ENCODE results near the gene PDE4D. TPM values are rescaled to one million over a fixed set of nuclear protein-coding genes. Genes with fewer than 3 reads are reported as not detected.

Gene PDE4D
- total RNA-seq, 2 experiments from 2014 or later, result 0.50 to 0.51 TPM

DNA sequence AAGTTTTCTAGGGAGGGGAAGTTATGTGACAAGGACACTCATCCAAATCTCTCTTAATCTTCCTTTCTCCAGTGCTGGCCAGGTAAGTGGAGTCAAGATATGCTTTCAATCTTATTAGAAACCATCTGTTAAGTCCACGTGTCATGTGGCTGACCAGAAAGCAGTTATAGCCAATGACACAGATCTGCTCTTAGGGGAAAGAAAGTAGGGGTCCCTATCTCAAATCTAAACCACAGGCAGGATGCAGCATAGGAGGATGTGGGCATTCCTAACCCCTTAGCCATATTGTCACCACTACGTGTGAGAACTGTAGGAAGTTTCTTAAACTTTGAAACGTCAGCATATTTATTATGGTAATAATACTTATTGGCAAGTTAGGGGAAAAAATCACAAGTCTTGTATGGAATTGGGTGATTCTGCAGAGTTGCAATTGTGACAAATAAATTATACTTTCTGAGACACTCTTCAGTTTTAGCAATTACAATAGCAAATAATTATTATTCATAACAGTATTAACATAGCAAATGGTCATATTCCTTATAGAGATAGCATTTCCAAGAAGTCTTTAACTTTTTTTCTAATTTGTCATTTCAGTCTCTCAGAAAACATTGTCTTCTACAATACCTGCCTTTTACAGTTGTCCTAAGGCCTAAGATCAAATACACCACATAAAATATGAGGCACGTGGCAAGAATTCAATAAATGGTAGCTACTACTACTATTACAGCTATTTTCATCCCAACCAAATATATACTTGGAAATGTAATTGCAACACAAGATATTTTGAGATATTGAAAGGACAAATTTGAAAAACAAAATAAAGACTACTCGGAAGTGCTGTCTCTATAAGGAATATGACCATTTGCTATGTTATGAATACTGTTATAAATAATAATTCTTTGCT is 236.9 kb downstream of the PDE4D start:
- no TSS peak for BruUV-seq (replicated peaks)
- no peak for DNase-seq (ENCODE audit: low spot score)
- H3K27ac ChIP-seq (ENCODE audit: low read depth, low read length, poor library complexity, severe bottlenecking), result no peak overlapping the region
- H3K79me2 ChIP-seq (ENCODE audit: insufficient read depth, low read depth, low read length), result no peaks in the 10 kb centered on the region
- no peak overlapping the region for H2AFZ ChIP-seq (ENCODE audit: low read length)
- no peaks in the 10 kb centered on the region for H4K20me1 ChIP-seq (ENCODE audit: insufficient read depth, low read length)
- no peaks in the 10 kb centered on the region for H3K9me3 ChIP-seq (ENCODE audit: low read length)
- no peaks in the 10 kb centered on the region for H3K9me2 ChIP-seq (ENCODE audit: insufficient read depth, low read length)
- POLR2A ChIA-PET, result interaction anchor here (0.6 kb wide), 1 partner anchor 242 kb away, joined by 3 read pairs; no protein-coding TSS in a partner anchor
- H3K4me1 ChIP-seq (ENCODE audit: insufficient read depth, low read length, poor library complexity, severe bottlenecking), result no peaks in the 10 kb centered on the region
- no peak overlapping the region for H3K4me3 ChIP-seq (ENCODE audit: low read depth, low read length, poor library complexity, severe bottlenecking)
- CTCF ChIA-PET (ENCODE audit: unreplicated experiment), result no interaction called here
- intact Hi-C loops (cut with micrococcal nuclease; ENCODE audit: unreplicated experiment), result no loop called here
- H3K4me2 ChIP-seq (ENCODE audit: low read length), result no peak overlapping the region
- no peaks in the 10 kb centered on the region for H3K36me3 ChIP-seq (ENCODE audit: insufficient read depth, low read length)
- TF ChIP-seq EZH2phosphoT487 (IDR thresholded peaks at IDR 0.05; ENCODE audit: borderline replicate concordance, low read depth, low read length), result no peak
- TF ChIP-seq, protein P1, sequence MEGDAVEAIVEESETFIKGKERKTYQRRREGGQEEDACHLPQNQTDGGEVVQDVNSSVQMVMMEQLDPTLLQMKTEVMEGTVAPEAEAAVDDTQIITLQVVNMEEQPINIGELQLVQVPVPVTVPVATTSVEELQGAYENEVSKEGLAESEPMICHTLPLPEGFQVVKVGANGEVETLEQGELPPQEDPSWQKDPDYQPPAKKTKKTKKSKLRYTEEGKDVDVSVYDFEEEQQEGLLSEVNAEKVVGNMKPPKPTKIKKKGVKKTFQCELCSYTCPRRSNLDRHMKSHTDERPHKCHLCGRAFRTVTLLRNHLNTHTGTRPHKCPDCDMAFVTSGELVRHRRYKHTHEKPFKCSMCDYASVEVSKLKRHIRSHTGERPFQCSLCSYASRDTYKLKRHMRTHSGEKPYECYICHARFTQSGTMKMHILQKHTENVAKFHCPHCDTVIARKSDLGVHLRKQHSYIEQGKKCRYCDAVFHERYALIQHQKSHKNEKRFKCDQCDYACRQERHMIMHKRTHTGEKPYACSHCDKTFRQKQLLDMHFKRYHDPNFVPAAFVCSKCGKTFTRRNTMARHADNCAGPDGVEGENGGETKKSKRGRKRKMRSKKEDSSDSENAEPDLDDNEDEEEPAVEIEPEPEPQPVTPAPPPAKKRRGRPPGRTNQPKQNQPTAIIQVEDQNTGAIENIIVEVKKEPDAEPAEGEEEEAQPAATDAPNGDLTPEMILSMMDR (conservative IDR thresholded peaks at IDR 0.05; ENCODE audit: low read length), result no peak

DNA sequence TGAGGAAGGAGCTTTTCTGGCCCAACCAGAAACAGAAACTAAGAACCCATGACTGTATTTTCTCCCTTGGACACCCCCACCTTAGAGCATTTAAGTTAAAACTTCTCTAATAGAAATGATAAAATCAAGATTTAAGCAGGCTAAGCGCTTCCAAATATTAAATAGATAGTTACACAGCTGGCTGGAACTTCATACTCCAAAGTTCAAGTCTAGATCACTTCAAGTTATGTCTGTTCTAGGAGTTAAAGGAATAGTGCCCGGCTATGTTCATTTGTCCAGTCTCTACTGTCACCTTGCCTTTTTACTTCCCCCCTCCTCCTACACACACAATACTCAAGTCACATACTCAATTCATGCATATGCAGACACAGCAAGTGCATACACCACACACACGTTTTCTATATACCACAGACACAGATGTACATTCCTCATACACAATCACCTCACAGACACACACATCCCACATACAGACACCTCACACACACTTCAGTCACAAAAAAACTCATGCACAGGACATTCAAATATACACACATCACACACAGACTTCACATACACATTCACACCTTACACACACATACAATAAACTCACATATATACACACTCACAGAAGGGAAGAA is 237.7 kb downstream of the PDE4D start:
- CTCF ChIA-PET (ENCODE audit: unreplicated experiment), result no interaction called here
- Histone ChIP-seq H4K20me1 (ENCODE audit: insufficient read depth, low read length) (no peaks in the 10 kb centered on the region), H3K4me1 (ENCODE audit: insufficient read depth, low read length, poor library complexity, severe bottlenecking) (no peaks in the 10 kb centered on the region), H3K27ac (ENCODE audit: low read depth, low read length, poor library complexity, severe bottlenecking) (no peak overlapping the region), H3K4me2 (ENCODE audit: low read length) (no peak overlapping the region), H3K9me3 (ENCODE audit: low read length) (no peaks in the 10 kb centered on the region), H3K4me3 (ENCODE audit: low read depth, low read length, poor library complexity, severe bottlenecking) (no peak overlapping the region), H3K79me2 (ENCODE audit: insufficient read depth, low read depth, low read length) (no peaks in the 10 kb centered on the region), H3K36me3 (ENCODE audit: insufficient read depth, low read length) (no peaks in the 10 kb centered on the region), H2AFZ (ENCODE audit: low read length) (no peak overlapping the region), H3K9me2 (ENCODE audit: insufficient read depth, low read length) (no peaks in the 10 kb centered on the region)
- BruUV-seq (replicated peaks), result no TSS peak
- intact Hi-C loops (cut with micrococcal nuclease; ENCODE audit: unreplicated experiment), result no loop called here
- POLR2A ChIA-PET, result interaction anchor here (0.6 to 1.4 kb wide), 2 partner anchors 133 to 1002 kb away, joined by 3 to 4 read pairs; no protein-coding TSS in a partner anchor
- no peak for DNase-seq (ENCODE audit: low spot score)
- TF ChIP-seq, protein P1 (conservative IDR thresholded peaks at IDR 0.05; ENCODE audit: low read length), result no peak
- no peak for TF ChIP-seq EZH2phosphoT487 (IDR thresholded peaks at IDR 0.05; ENCODE audit: borderline replicate concordance, low read depth, low read length)
